ENCODE measurements around the gene GRM1. TPM values are rescaled to one million over a fixed set of nuclear protein-coding genes. Genes with fewer than 3 reads are reported as not detected.

GRM1 gene
- total and polyA plus RNA-seq, 2 experiments from 2014 or later: 0.29 to 0.63 TPM

DNA sequence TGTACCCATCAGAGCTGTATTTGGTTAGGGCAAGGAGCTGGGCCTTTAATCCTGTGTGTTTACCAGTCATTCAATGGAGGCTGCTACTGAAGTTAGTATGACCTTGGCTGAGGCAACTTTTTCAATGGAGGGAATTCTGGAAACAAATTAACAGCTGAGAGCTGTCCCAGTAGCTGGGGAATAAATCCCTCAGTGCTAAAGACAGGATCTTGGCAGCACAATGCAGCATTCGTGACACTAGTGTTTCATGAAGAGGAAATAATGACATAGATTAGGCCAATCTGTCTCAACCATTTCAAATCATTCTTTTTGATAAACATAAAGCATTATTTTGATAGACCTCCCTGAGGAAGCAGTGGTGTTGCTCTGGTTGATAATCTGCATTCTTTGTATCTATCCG is 42.9 kb downstream of the GRM1 start (continued):
- TF ChIP-seq, protein P1, sequence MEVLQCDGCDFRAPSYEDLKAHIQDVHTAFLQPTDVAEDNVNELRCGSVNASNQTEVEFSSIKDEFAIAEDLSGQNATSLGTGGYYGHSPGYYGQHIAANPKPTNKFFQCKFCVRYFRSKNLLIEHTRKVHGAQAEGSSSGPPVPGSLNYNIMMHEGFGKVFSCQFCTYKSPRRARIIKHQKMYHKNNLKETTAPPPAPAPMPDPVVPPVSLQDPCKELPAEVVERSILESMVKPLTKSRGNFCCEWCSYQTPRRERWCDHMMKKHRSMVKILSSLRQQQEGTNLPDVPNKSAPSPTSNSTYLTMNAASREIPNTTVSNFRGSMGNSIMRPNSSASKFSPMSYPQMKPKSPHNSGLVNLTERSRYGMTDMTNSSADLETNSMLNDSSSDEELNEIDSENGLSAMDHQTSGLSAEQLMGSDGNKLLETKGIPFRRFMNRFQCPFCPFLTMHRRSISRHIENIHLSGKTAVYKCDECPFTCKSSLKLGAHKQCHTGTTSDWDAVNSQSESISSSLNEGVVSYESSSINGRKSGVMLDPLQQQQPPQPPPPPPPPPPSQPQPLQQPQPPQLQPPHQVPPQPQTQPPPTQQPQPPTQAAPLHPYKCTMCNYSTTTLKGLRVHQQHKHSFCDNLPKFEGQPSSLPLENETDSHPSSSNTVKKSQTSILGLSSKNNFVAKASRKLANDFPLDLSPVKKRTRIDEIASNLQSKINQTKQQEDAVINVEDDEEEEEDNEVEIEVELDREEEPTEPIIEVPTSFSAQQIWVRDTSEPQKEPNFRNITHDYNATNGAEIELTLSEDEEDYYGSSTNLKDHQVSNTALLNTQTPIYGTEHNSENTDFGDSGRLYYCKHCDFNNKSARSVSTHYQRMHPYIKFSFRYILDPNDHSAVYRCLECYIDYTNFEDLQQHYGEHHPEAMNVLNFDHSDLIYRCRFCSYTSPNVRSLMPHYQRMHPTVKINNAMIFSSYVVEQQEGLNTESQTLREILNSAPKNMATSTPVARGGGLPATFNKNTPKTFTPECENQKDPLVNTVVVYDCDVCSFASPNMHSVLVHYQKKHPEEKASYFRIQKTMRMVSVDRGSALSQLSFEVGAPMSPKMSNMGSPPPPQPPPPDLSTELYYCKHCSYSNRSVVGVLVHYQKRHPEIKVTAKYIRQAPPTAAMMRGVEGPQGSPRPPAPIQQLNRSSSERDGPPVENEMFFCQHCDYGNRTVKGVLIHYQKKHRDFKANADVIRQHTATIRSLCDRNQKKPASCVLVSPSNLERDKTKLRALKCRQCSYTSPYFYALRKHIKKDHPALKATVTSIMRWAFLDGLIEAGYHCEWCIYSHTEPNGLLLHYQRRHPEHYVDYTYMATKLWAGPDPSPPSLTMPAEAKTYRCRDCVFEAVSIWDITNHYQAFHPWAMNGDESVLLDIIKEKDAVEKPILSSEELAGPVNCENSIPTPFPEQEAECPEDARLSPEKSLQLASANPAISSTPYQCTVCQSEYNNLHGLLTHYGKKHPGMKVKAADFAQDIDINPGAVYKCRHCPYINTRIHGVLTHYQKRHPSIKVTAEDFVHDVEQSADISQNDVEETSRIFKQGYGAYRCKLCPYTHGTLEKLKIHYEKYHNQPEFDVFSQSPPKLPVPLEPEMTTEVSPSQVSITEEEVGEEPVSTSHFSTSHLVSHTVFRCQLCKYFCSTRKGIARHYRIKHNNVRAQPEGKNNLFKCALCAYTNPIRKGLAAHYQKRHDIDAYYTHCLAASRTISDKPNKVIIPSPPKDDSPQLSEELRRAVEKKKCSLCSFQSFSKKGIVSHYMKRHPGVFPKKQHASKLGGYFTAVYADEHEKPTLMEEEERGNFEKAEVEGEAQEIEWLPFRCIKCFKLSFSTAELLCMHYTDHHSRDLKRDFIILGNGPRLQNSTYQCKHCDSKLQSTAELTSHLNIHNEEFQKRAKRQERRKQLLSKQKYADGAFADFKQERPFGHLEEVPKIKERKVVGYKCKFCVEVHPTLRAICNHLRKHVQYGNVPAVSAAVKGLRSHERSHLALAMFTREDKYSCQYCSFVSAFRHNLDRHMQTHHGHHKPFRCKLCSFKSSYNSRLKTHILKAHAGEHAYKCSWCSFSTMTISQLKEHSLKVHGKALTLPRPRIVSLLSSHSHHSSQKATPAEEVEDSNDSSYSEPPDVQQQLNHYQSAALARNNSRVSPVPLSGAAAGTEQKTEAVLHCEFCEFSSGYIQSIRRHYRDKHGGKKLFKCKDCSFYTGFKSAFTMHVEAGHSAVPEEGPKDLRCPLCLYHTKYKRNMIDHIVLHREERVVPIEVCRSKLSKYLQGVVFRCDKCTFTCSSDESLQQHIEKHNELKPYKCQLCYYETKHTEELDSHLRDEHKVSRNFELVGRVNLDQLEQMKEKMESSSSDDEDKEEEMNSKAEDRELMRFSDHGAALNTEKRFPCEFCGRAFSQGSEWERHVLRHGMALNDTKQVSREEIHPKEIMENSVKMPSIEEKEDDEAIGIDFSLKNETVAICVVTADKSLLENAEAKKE (CRISPR knock-in tag; IDR thresholded peaks at IDR 0.05): no peak
- TF ChIP-seq STAT1 (IDR thresholded peaks at IDR 0.05; ENCODE audit: unreplicated experiment) (no peak), JUNB (IDR thresholded peaks at IDR 0.05; ENCODE audit: unreplicated experiment) (no peak), CREB1 (CRISPR knock-in tag; IDR thresholded peaks at IDR 0.05; ENCODE audit: low read depth) (no peak), EZH2 (IDR thresholded peaks at IDR 0.05; ENCODE audit: low read depth, unreplicated experiment) (no peak), EZH2phosphoT487 (IDR thresholded peaks at IDR 0.05; ENCODE audit: unreplicated experiment) (no peak), NANOG (IDR thresholded peaks at IDR 0.05; ENCODE audit: borderline replicate concordance) (no peak)
- TF ChIP-seq, protein P2, sequence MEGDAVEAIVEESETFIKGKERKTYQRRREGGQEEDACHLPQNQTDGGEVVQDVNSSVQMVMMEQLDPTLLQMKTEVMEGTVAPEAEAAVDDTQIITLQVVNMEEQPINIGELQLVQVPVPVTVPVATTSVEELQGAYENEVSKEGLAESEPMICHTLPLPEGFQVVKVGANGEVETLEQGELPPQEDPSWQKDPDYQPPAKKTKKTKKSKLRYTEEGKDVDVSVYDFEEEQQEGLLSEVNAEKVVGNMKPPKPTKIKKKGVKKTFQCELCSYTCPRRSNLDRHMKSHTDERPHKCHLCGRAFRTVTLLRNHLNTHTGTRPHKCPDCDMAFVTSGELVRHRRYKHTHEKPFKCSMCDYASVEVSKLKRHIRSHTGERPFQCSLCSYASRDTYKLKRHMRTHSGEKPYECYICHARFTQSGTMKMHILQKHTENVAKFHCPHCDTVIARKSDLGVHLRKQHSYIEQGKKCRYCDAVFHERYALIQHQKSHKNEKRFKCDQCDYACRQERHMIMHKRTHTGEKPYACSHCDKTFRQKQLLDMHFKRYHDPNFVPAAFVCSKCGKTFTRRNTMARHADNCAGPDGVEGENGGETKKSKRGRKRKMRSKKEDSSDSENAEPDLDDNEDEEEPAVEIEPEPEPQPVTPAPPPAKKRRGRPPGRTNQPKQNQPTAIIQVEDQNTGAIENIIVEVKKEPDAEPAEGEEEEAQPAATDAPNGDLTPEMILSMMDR (conservative IDR thresholded peaks at IDR 0.05; ENCODE audit: low read depth in 2 of 2): no peak
- TF ChIP-seq, protein P3, sequence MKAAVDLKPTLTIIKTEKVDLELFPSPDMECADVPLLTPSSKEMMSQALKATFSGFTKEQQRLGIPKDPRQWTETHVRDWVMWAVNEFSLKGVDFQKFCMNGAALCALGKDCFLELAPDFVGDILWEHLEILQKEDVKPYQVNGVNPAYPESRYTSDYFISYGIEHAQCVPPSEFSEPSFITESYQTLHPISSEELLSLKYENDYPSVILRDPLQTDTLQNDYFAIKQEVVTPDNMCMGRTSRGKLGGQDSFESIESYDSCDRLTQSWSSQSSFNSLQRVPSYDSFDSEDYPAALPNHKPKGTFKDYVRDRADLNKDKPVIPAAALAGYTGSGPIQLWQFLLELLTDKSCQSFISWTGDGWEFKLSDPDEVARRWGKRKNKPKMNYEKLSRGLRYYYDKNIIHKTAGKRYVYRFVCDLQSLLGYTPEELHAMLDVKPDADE (IDR thresholded peaks at IDR 0.05): no peak
